WERI-Rb-1 (cell line): ENCODE results near the gene FSCB.

Experiments used
- DNase-seq: peaks from one replicate; pipeline ENCODE4 v3.0.0-alpha.2; 2020
- H3K27ac ChIP-seq: fragments of 250-450 bp; sonication (Bioruptor Pico); 2 replicates; pipeline ENCODE4 v1.5.1; 2020; ENCODE audit warnings: mild to moderate bottlenecking, moderate library complexity
- H3K27me3 ChIP-seq: fragments of 250-450 bp; sonication (Bioruptor Pico); 2 replicates; pipeline ENCODE4 v1.5.1; 2021; ENCODE audit warnings: mild to moderate bottlenecking, low read depth, moderate library complexity; ENCODE audit not compliant: insufficient read depth, severe bottlenecking
- H3K36me3 ChIP-seq: fragments of 250-450 bp; sonication (Bioruptor Pico); 2 replicates; pipeline ENCODE4 v1.5.1; 2020; ENCODE audit warnings: mild to moderate bottlenecking, moderate library complexity
- H3K4me3 ChIP-seq: 2 replicates; pipeline ENCODE4 v1.5.1; 2011; ENCODE audit warnings: low read depth, mild to moderate bottlenecking, control low read depth, low read length
- H3K9me3 ChIP-seq: fragments of 250-450 bp; sonication (Bioruptor Pico); 2 replicates; pipeline ENCODE4 v1.5.1; 2021; ENCODE audit warnings: mild to moderate bottlenecking, moderate library complexity; ENCODE audit not compliant: severe bottlenecking
- CTCF ChIP-seq: IDR thresholded peaks from 2 replicates; pipeline ENCODE4 v1.5.1; 2011; ENCODE audit warnings: low read depth, mild to moderate bottlenecking, control low read depth, inconsistent platforms, low read length

FSCB gene

GRCh38 chr14:44508834-44509233, 1.8 kb upstream of the FSCB start:
- peaks cover 14% of the 10 kb centered on the region for H3K27me3 ChIP-seq
- no peaks in the 10 kb centered on the region for H3K9me3 ChIP-seq
- H3K27ac ChIP-seq, result no peak overlapping the region
- TF ChIP-seq CTCF, result no peak
- no peak for DNase-seq
- H3K36me3 ChIP-seq, result no peaks in the 10 kb centered on the region
- H3K4me3 ChIP-seq, result no peak overlapping the region

- no peak for DNase-seq
Observed at GRCh38 chr14:44505588-44505987, 1.5 kb downstream of the FSCB start.

GRCh38 chr14:44497148-44497547, 9.9 kb downstream of the FSCB start:
- no peaks in the 10 kb centered on the region for H3K9me3 ChIP-seq

More at GRCh38 chr14:44505588-44505987, 1.5 kb downstream of the FSCB start:
- Histone ChIP-seq H3K4me3 (no peak overlapping the region), H3K36me3 (no peaks in the 10 kb centered on the region), H3K27ac (no peak overlapping the region), H3K27me3 (peaks cover 30% of the 10 kb centered on the region), H3K9me3 (no peaks in the 10 kb centered on the region)
- no peak for TF ChIP-seq CTCF

GRCh38 chr14:44494137-44494536, 12.9 kb downstream of the FSCB start:
- no peak overlapping the region for H3K27ac ChIP-seq
- no peak for DNase-seq
- H3K9me3 ChIP-seq, result no peaks in the 10 kb centered on the region
- no peak overlapping the region for H3K4me3 ChIP-seq
- H3K36me3 ChIP-seq, result no peaks in the 10 kb centered on the region
- TF ChIP-seq CTCF, result no peak
- peaks cover 12% of the 10 kb centered on the region for H3K27me3 ChIP-seq

More at GRCh38 chr14:44497148-44497547, 9.9 kb downstream of the FSCB start:
- Histone ChIP-seq H3K36me3 (no peaks in the 10 kb centered on the region), H3K4me3 (no peak overlapping the region), H3K27ac (no peak overlapping the region), H3K27me3 (peaks cover 20% of the 10 kb centered on the region)
- no peak for DNase-seq
- no peak for TF ChIP-seq CTCF

GRCh38 chr14:44490966-44491365, 16.1 kb downstream of the FSCB start:
- Histone ChIP-seq H3K27me3 (peaks cover 5% of the 10 kb centered on the region), H3K36me3 (no peaks in the 10 kb centered on the region), H3K9me3 (no peaks in the 10 kb centered on the region), H3K4me3 (no peak overlapping the region), H3K27ac (no peak overlapping the region)
- no peak for TF ChIP-seq CTCF
- DNase-seq, result no peak

- no peaks in the 10 kb centered on the region for H3K36me3 ChIP-seq
- DNase-seq, result no peak
- peaks cover 36% of the 10 kb centered on the region for H3K27me3 ChIP-seq
- H3K9me3 ChIP-seq, result no peaks in the 10 kb centered on the region
- H3K27ac ChIP-seq, result no peak overlapping the region
- TF ChIP-seq CTCF, result no peak
- H3K4me3 ChIP-seq, result no peak overlapping the region
Observed at GRCh38 chr14:44477953-44478352, 29.1 kb downstream of the FSCB start.
